ENCODE measurements around the gene ZBED4.

The ZBED4 gene

GRCh38 chr22:49915610-49916009, 62.0 kb downstream of the ZBED4 start:
- no peak overlapping the region for H3K4me3 ChIP-seq (ENCODE audit: low read length)
- DNase-seq (ENCODE audit: low read depth) = no peak
- TF ChIP-seq, protein P1, sequence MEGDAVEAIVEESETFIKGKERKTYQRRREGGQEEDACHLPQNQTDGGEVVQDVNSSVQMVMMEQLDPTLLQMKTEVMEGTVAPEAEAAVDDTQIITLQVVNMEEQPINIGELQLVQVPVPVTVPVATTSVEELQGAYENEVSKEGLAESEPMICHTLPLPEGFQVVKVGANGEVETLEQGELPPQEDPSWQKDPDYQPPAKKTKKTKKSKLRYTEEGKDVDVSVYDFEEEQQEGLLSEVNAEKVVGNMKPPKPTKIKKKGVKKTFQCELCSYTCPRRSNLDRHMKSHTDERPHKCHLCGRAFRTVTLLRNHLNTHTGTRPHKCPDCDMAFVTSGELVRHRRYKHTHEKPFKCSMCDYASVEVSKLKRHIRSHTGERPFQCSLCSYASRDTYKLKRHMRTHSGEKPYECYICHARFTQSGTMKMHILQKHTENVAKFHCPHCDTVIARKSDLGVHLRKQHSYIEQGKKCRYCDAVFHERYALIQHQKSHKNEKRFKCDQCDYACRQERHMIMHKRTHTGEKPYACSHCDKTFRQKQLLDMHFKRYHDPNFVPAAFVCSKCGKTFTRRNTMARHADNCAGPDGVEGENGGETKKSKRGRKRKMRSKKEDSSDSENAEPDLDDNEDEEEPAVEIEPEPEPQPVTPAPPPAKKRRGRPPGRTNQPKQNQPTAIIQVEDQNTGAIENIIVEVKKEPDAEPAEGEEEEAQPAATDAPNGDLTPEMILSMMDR (IDR thresholded peaks at IDR 0.05; ENCODE audit: insufficient read depth, low read depth, low read length, missing control alignments) = no peak

GRCh38 chr22:49916831-49917230, 63.2 kb downstream of the ZBED4 start:
- peak overlapping the region; percentile 72 for H3K4me3 ChIP-seq (ENCODE audit: low read length)
- DNase-seq (ENCODE audit: low read depth) = no peak
- TF ChIP-seq, protein P1 (IDR thresholded peaks at IDR 0.05; ENCODE audit: insufficient read depth, low read depth, low read length, missing control alignments) = no peak

DNA sequence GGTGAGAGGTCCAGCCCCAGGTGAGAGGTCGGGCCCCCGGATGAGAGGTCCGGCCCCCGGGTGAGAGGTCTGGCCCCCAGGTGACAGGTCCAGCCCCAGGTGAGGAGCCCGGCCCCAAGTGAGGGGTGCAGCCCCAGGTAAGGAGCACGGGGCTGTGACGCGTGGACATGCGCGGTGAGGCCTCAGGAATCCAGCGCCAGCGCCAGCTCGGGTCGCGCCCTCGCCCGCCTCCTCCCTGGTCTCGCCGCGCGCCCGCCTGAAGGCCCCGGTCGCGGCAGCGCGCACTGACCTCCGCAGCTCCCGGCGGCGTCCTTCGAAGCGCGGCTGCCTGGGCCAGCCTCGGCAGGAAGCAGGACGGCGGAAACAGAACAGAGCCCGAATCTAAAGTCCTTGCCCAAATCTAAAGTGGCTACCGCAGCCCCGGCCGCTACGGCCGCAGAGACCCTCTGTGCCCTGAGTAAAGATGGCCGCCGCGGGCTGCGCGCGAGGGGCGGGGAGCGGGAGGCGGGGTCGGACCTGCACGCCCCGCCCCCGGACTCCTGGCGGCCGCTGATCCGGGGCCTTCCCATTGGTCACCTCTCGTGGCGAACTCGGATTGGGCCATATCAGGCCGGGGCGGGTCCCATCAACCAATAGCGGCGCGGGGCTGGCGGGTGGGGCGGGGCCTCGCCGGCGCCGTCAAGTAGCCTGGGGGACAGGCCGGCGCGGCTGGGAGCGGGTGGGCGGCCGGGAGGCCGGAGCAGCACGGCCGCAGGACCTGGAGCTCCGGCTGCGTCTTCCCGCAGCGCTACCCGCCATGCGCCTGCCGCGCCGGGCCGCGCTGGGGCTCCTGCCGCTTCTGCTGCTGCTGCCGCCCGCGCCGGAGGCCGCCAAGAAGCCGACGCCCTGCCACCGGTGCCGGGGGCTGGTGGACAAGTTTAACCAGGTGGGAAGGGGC, 64.6 kb downstream of the ZBED4 start, which contains the start of the genes ALG12 and CRELD2:
TSS of gene ALG12 (minus strand) at position 465 of the 937 bp plus-strand sequence. CDS start 4,673 bp downstream, outside the sequence.
TSS of gene CRELD2 (plus strand) at position 661 of the 937 bp plus-strand sequence. CDS start at position 797, 136 bp downstream.
- peak within 1 kb of the TSS; percentile 72 for H3K4me3 ChIP-seq (ENCODE audit: low read length)
- TF ChIP-seq, protein P1 (IDR thresholded peaks at IDR 0.05; ENCODE audit: insufficient read depth, low read depth, low read length, missing control alignments) = no peak
- DNase-seq (ENCODE audit: low read depth) = peak; percentile 98

- DNase-seq (ENCODE audit: low read depth) = no peak
- TF ChIP-seq, protein P1 (IDR thresholded peaks at IDR 0.05; ENCODE audit: insufficient read depth, low read depth, low read length, missing control alignments) = no peak
- H3K4me3 ChIP-seq (ENCODE audit: low read length) = peak overlapping the region; percentile 58
These were observed 65.6 kb downstream of the ZBED4 start for GRCh38 chr22:49918911-49919881.

GRCh38 chr22:49920859-49921258, 67.2 kb downstream of the ZBED4 start:
- TF ChIP-seq, protein P1 (IDR thresholded peaks at IDR 0.05; ENCODE audit: insufficient read depth, low read depth, low read length, missing control alignments) = no peak
- no peak overlapping the region for H3K4me3 ChIP-seq (ENCODE audit: low read length)
- DNase-seq (ENCODE audit: low read depth) = no peak

- DNase-seq (ENCODE audit: low read depth) = no peak
- H3K4me3 ChIP-seq (ENCODE audit: low read length) = no peak overlapping the region
- TF ChIP-seq, protein P1 (IDR thresholded peaks at IDR 0.05; ENCODE audit: insufficient read depth, low read depth, low read length, missing control alignments) = no peak
These were observed 68.0 kb downstream of the ZBED4 start for GRCh38 chr22:49921508-49922278.
